Erythroblast (primary cell): ENCODE results near the gene TOP2A.

Experiments
- DNase-seq, 2 experiments: peaks; one replicate each; lab custom pipeline; 2025; lab: John Stamatoyannopoulos, UW
- GATA1 ChIP-seq: IDR thresholded peaks from 2 replicates; pipeline ENCODE4 v1.6.1; 2011; ENCODE audit warnings: low read depth, mild to moderate bottlenecking, control low read depth, low read length, moderate library complexity
- POLR2A ChIP-seq: IDR thresholded peaks from 2 replicates; pipeline ENCODE4 v1.6.1; 2011; ENCODE audit warnings: mild to moderate bottlenecking, low read length

The TOP2A gene

GRCh38 chr17:40348562-40349476, 68.9 kb downstream of the TOP2A start:
- no peak for TF ChIP-seq POLR2A
- no peak for TF ChIP-seq GATA1

GRCh38 chr17:40348136-40348504, 69.6 kb downstream of the TOP2A start:
- TF ChIP-seq POLR2A: no peak
- no peak for TF ChIP-seq GATA1
- DNase-seq: peak in 1 of 2 experiments; percentile 25

More at GRCh38 chr17:40348562-40349476, 68.9 kb downstream of the TOP2A start:
- DNase-seq: no peak

- DNase-seq: peak in 1 of 2 experiments; percentile 15
- no peak for TF ChIP-seq GATA1
- no peak for TF ChIP-seq POLR2A
Observed at GRCh38 chr17:40347319-40348135, 70.2 kb downstream of the TOP2A start.

GRCh38 chr17:40346765-40347158, 70.9 kb downstream of the TOP2A start:
- no peak for TF ChIP-seq GATA1
- TF ChIP-seq POLR2A: no peak
- no peak for DNase-seq

GRCh38 chr17:40345994-40346764, 71.5 kb downstream of the TOP2A start:
- TF ChIP-seq POLR2A: no peak
- TF ChIP-seq GATA1: no peak
- DNase-seq: no peak

GRCh38 chr17:40345161-40345993, 72.3 kb downstream of the TOP2A start:
- TF ChIP-seq GATA1 (no peak), POLR2A (no peak)
- DNase-seq: peak; percentile 28 to 46

- no peak for TF ChIP-seq POLR2A
- no peak for TF ChIP-seq GATA1
- DNase-seq: no peak
Observed at GRCh38 chr17:40344421-40345160, 73.1 kb downstream of the TOP2A start.

GRCh38 chr17:40343219-40344119, 74.2 kb downstream of the TOP2A start:
- no peak for TF ChIP-seq POLR2A
- no peak for TF ChIP-seq GATA1
- no peak for DNase-seq

- DNase-seq: no peak
- no peak for TF ChIP-seq GATA1
- TF ChIP-seq POLR2A: no peak
Observed at GRCh38 chr17:40342504-40343218, 75.0 kb downstream of the TOP2A start.

- DNase-seq: peak; percentile 23 to 54
- no peak for TF ChIP-seq GATA1
- TF ChIP-seq POLR2A: no peak
Observed at GRCh38 chr17:40341808-40342503, 75.7 kb downstream of the TOP2A start.
